Ammon's horn (tissue), 1 donor: ENCODE results near the gene TXNDC17.
"Not testable (repeated sequence)": the region's sequence is repeated elsewhere in the genome, so short reads cannot be mapped to it uniquely, and the experiment has no call there.

Experiments
- DNase-seq: peaks from one replicate; pipeline ENCODE4 v3.0.0-alpha.2; 2016; ENCODE audit warnings: low spot score

Gene TXNDC17

GRCh38 chr17:6636616-6637457 lies 4.0 kb upstream of the TXNDC17 start:
- DNase-seq: no peak

GRCh38 chr17:6637458-6637840 lies 3.4 kb upstream of the TXNDC17 start:
- no peak for DNase-seq

GRCh38 chr17:6638046-6638908 lies 2.6 kb upstream of the TXNDC17 start:
- DNase-seq: no peak

- no peak for DNase-seq
Measured at GRCh38 chr17:6639014-6639585, 1.8 kb upstream of the TXNDC17 start.

GRCh38 chr17:6639586-6640535 lies 999 bp upstream of the TXNDC17 start:
- DNase-seq: no peak

- peak; percentile 36 for DNase-seq
Measured at GRCh38 chr17:6641247-6641863, 495 bp downstream of the TXNDC17 start.

GRCh38 chr17:6642592-6642991 lies 1.7 kb downstream of the TXNDC17 start:
- no peak for DNase-seq

GRCh38 chr17:6643451-6644125 lies 2.7 kb downstream of the TXNDC17 start:
- no peak for DNase-seq

- no peak for DNase-seq
Measured at GRCh38 chr17:6648181-6648580, 7.3 kb downstream of the TXNDC17 start.

- DNase-seq: peak; percentile 89
Measured at GRCh38 chr17:6651354-6651918, 10.6 kb downstream of the TXNDC17 start, which contains the start of the genes C17orf100 and MED31. C17orf100 (plus strand) TSS chr17:6651762; CDS start chr17:6651914, 152 bp downstream. MED31 (minus strand) TSS chr17:6651605; CDS start chr17:6651528, 77 bp downstream.

- DNase-seq: no peak
Measured at GRCh38 chr17:6651919-6652452, 11.1 kb downstream of the TXNDC17 start.

GRCh38 chr17:6654841-6655731 lies 14.2 kb downstream of the TXNDC17 start:
- no peak for DNase-seq

- not testable (repeated sequence) for DNase-seq
Measured at GRCh38 chr17:6655732-6656361, 15.0 kb downstream of the TXNDC17 start.

- not testable (repeated sequence) for DNase-seq
Measured at GRCh38 chr17:6656797-6657632, 16.2 kb downstream of the TXNDC17 start.

GRCh38 chr17:6657633-6658287 lies 16.9 kb downstream of the TXNDC17 start:
- no peak for DNase-seq

GRCh38 chr17:6658411-6658810 lies 17.6 kb downstream of the TXNDC17 start:
- DNase-seq: not testable (repeated sequence)

GRCh38 chr17:6660101-6660500 lies 19.2 kb downstream of the TXNDC17 start:
- DNase-seq: no peak
